ENCODE data around the gene NTM. TPM values are rescaled to one million over a fixed set of nuclear protein-coding genes. Genes with fewer than 3 reads are reported as not detected.

Gene NTM
- total RNA-seq, 4 donors from 2014 or later = 0.40 to 3.1 (median 2.1) TPM; not detected in 1

DNA sequence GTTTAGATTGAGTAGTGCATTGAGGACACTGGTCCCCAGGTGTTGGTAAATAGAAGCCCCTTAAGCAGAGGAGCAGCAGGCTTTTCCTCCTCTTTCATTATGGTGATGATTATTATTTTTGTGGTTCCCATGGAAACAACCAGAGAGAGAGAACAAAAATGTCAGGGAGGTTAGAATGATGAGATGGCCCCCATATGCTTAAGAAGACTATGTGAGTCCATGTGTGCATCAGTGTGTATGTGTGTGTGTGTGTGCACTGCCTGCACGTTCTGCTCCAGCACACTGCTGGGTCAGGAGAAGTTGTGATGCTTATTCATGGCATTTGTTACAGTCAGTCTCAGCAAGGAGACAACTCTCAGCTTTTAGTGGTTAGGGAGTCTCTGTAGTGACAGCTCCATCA lies 724.2 kb downstream of the NTM start:
- 44% methylated on average over 1 of the region's 1 CpG; no CpG with 5 or more reads in 1 of the 2 donors for WGBS, 2 donors (ENCODE audit: low coverage in 1 of 2)
- Histone ChIP-seq H3K36me3 (no peaks in the 10 kb centered on the region), H3K4me3 (no peak overlapping the region), H3K9me3 (no peaks in the 10 kb centered on the region), H3K27me3 (no peaks in the 10 kb centered on the region), H3K27ac (no peak overlapping the region), H3K4me1 (no peaks in the 10 kb centered on the region)
- intact Hi-C loops (cut with DNase I; ENCODE audit: low total_unique reads) (no loop called here), in situ Hi-C loops (cut with MboI; ENCODE audit: low pct_ligation_motif_present in 1 of 4, low pct_unique_long_range_greater_than_20kb in 1 of 4, low sequenced_read_pairs in 3 of 4) (no loop called here)
- DNase-seq = no peak
- TF ChIP-seq POLR2AphosphoS5 (IDR thresholded peaks at IDR 0.05) (no peak), POLR2A (IDR thresholded peaks at IDR 0.05) (no peak), EP300 (IDR thresholded peaks at IDR 0.05; ENCODE audit: low read depth) (no peak)
- TF ChIP-seq, protein P1, sequence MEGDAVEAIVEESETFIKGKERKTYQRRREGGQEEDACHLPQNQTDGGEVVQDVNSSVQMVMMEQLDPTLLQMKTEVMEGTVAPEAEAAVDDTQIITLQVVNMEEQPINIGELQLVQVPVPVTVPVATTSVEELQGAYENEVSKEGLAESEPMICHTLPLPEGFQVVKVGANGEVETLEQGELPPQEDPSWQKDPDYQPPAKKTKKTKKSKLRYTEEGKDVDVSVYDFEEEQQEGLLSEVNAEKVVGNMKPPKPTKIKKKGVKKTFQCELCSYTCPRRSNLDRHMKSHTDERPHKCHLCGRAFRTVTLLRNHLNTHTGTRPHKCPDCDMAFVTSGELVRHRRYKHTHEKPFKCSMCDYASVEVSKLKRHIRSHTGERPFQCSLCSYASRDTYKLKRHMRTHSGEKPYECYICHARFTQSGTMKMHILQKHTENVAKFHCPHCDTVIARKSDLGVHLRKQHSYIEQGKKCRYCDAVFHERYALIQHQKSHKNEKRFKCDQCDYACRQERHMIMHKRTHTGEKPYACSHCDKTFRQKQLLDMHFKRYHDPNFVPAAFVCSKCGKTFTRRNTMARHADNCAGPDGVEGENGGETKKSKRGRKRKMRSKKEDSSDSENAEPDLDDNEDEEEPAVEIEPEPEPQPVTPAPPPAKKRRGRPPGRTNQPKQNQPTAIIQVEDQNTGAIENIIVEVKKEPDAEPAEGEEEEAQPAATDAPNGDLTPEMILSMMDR (IDR thresholded peaks at IDR 0.05) = no peak

DNA sequence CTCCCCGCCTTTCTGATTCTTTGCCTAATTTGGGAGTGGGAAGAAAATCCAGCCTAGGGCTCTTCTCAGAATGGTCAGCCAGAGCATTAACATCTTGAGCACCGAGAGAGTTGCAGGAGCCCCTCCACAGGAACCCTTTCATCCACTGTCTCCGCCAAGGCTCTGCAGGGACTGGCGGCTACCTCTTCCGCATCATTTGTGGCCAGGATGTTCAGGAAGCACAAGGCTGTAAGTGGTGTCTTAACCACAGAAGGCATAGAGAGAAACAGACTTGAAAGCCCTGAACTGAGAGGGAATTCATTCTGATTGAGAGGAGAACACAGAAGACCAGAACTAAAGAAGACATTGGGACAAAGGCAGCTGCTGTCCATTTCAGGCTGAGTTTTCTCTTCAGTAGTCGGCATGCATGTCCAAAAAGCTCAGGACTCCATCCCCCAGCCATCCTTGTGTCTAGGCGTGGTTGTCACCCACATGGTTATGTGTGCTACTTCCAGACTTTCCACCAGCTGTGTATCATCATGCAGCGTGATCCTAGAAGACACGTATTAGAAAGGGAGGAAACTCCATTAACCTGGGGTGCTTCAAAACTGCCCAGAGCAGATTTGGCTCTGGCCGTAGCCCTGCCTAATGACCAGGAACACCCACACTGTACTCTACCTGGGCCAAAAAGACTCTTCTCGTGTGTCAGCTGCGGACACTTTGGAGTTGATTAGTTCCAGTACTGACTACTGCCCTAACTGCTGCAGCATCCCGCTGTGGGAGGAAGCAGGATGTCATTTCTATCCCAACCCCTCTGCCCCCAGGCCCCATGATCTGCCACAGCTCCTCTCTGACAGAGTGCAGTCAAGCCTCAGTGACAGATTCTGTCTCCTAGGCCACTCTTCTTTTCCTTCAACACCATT lies 725.1 kb downstream of the NTM start:
- no peak for TF ChIP-seq EP300 (IDR thresholded peaks at IDR 0.05; ENCODE audit: low read depth)
- TF ChIP-seq, protein P1 (IDR thresholded peaks at IDR 0.05) = no peak
- TF ChIP-seq POLR2A (IDR thresholded peaks at IDR 0.05) = no peak
- TF ChIP-seq POLR2AphosphoS5 (IDR thresholded peaks at IDR 0.05) = no peak
- H3K4me3 ChIP-seq = no peak overlapping the region
- H3K4me1 ChIP-seq = no peaks in the 10 kb centered on the region
- intact Hi-C loops (cut with DNase I; ENCODE audit: low total_unique reads) = no loop called here
- WGBS, 2 donors (ENCODE audit: low coverage in 1 of 2) = 74 to 76% methylated on average over 5 to 13 of the region's 13 CpGs
- no peak overlapping the region for H3K27ac ChIP-seq
- H3K36me3 ChIP-seq = no peaks in the 10 kb centered on the region
- no peaks in the 10 kb centered on the region for H3K27me3 ChIP-seq
- in situ Hi-C loops (cut with MboI; ENCODE audit: low pct_ligation_motif_present in 1 of 4, low pct_unique_long_range_greater_than_20kb in 1 of 4, low sequenced_read_pairs in 3 of 4) = no loop called here
- no peaks in the 10 kb centered on the region for H3K9me3 ChIP-seq
- no peak for DNase-seq

- DNase-seq = no peak
- Histone ChIP-seq H3K27me3 (no peaks in the 10 kb centered on the region), H3K36me3 (no peaks in the 10 kb centered on the region), H3K4me3 (no peak overlapping the region), H3K27ac (no peak overlapping the region), H3K9me3 (no peaks in the 10 kb centered on the region), H3K4me1 (no peaks in the 10 kb centered on the region)
- 63 to 73% methylated on average over 4 to 11 of the region's 11 CpGs for WGBS, 2 donors (ENCODE audit: low coverage in 1 of 2)
- in situ Hi-C loops (cut with MboI; ENCODE audit: low pct_ligation_motif_present in 1 of 4, low pct_unique_long_range_greater_than_20kb in 1 of 4, low sequenced_read_pairs in 3 of 4) = no loop called here
- intact Hi-C loops (cut with DNase I; ENCODE audit: low total_unique reads) = no loop called here
- no peak for TF ChIP-seq POLR2A (IDR thresholded peaks at IDR 0.05)
Observed at GRCh38 chr11:132096132-132096825, 725.9 kb downstream of the NTM start.

DNA sequence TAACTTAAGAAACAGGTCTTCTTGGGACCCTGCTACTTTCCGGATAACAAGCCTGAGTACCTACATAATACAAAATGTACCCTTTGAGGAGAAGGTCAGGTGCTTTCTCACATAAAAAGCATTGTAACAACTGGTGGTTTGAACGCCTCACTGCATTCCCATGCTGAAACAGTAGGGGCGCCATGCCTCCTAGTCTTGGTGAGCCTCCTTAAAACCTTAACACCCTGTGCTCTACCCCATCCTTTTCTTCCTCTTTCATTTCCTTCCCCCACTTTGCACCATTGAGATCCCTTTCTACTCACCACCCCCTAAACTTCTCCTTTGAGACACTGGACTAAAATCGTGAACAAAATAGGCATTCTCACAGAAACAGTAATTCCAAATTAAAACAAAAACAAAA lies 729.3 kb downstream of the NTM start:
- 42 to 66% methylated on average over 2 to 4 of the region's 4 CpGs for WGBS, 2 donors (ENCODE audit: low coverage in 1 of 2)
- no peak for TF ChIP-seq EP300 (IDR thresholded peaks at IDR 0.05; ENCODE audit: low read depth)
- TF ChIP-seq, protein P1 (IDR thresholded peaks at IDR 0.05) = peak in 1 of 5 experiments; percentile 31
- no peak overlapping the region for H3K27ac ChIP-seq
- H3K36me3 ChIP-seq = no peaks in the 10 kb centered on the region
- no peaks in the 10 kb centered on the region for H3K9me3 ChIP-seq
- DNase-seq = no peak
- H3K4me1 ChIP-seq = no peaks in the 10 kb centered on the region
- H3K4me3 ChIP-seq = no peak overlapping the region
- H3K27me3 ChIP-seq = no peaks in the 10 kb centered on the region
- in situ Hi-C loops (cut with MboI; ENCODE audit: low pct_ligation_motif_present in 1 of 4, low pct_unique_long_range_greater_than_20kb in 1 of 4, low sequenced_read_pairs in 3 of 4) = no loop called here
- intact Hi-C loops (cut with DNase I; ENCODE audit: low total_unique reads) = no loop called here

All from transverse colon (tissue), 4 donors.